PC-9 (cell line): ENCODE measurements around the gene EFTUD2.

ENCODE experiments used
- CTCF ChIP-seq: fragments of 200-600 bp; sonication (generic); conservative IDR thresholded peaks from 2 replicates; pipeline ENCODE4 v1.6.1; 2017; ENCODE audit warnings: mixed run types, antibody characterized with exemption, mild to moderate bottlenecking, moderate library complexity
- EZH2 ChIP-seq: fragments of 200-600 bp; sonication (generic); IDR thresholded peaks from 2 replicates; pipeline ENCODE4 v1.8.0; 2017; ENCODE audit warnings: antibody characterized with exemption, low read depth

GRCh38 chr17:44831371-44831770 is 67.9 kb downstream of the EFTUD2 start:
- TF ChIP-seq CTCF (no peak), EZH2 (no peak)
